Activated T-cell treated with anti-CD3 and anti-CD28 coated beads, Interleukin-2, amount 50 U/mL, for 48 hours (primary cell): ENCODE measurements around the gene FOXK1.

Experiments used
- DNase-seq, 2 experiments: peaks; one replicate each; pipeline ENCODE4 v3.0.0-alpha.2; 2020

FOXK1 gene

DNA sequence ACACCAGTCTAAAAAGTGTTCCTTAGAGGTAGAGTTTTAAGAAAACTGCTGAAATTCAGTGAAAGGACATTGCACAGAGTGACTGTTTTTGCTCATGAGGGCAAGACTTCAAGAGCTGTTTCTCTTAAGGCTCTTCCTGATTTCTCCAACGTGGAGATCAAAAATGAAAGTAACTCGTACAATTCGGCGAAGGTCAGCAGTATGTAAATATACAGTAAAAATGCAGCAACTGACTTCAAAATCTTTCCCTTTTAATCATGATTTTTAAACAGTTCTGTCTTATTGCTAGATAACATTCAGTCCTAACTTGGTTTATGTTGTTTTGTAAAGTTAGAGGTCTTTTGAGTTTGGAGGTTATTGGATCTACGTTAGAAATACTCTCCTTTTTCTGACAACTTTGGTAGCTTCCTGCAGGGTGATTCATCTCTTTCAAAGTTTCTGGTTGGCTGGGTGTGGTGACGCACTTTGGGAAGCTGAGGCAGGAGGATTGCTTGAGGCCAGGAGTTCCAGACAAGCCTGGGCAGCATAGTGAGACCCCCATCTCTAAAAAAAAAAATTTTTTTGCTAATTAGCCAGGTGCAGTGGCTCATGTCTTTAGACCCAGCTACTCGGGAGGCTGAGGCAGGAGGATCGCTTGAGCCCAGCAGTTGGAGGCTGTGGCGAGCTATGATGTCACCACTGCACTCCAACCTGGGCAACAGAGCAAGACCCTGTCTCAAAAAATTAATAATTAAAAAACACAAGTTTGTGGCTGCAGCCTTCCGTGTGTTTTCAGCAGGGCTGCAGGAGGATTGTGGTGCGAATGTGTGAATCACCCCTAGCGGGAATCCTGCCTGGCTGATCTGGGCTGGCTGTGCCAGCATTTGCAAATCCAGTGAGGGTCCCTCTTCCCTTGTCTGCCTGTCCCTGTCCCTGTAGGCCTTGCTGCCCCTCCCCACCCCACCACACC lies 64.2 kb downstream of the FOXK1 start:
- DNase-seq = peak; percentile 30 to 44

DNA sequence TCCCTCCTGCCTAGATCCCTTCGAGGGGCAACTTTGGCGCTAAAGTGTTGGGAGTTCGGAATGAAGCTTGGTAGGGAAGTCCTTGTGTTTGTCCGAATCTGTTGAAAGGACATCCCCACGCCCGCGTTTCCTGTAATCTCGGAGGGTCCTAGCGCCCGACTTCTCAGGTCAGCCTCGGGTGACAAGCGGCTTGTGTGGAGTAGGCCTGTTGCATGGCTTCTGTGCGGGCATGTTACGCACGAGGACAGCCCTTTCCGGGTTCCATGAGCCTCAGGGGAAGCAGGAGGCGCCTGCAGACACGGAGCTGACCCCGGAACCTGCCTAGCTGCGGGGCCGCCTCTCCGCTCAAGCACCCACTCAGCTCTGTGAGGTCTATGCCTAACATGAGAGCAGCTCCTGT lies 64.9 kb downstream of the FOXK1 start:
- DNase-seq = no peak

DNA sequence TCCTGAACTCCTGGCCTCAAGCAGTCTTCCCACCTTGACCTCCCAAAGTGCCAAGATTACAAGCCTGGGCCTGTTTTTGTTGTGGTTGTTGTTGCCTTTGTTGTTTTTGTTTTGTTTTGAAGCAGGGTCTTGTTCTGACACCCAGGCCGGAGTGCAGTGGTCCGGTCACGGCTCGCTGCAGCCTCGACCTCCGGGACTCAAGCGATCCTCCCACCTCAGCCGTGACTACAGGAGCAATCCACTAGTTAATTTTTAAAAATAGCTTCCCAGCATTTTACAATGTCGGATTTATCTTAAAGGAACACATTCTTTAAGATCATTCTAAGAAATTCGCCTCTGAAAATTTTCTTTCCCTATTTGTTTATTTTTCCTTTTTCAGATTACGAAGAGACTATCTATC lies 65.7 kb downstream of the FOXK1 start:
- DNase-seq = no peak

DNA sequence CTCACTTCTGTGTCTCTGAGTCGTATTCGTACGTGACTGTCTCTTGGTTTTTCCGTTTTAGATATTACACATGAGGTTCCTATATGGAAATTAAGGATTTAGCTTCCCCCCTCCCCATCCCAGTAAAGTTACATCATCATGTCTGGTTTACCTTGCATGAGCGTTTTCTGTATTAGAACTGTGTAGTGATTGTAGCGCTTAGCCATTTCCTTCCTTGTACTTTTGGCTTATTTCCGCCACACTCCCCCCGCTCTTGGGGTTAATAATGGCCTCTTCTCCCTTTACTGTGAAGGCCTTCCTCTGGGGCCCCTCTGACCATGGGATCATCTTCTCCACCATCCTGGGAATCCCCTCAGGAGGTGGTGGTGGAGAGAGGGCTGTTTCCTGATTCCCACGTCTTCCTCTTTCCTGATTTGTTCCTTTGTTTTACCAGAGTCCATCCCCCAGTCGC lies 66.2 kb downstream of the FOXK1 start:
- DNase-seq = no peak

DNA sequence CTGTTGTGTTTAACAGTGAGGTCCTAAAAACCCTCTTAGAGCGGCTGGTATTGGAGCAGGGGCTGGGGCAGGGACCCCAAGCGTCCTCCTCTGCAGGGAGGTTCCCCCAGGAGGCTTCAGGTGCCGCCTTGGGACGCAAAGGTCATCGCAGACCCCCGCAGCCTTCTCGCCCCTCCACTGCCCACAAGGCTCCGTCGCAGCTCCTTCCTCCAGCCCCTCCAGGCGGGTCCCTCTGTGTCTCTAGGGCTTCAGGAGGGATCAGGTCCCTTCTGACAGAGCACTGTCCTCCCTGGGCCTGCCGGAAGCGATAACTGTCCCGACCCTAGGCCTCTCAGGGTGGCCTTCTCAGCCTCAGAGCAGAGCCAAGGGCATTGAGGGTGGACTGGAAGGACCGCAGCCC lies 67.3 kb downstream of the FOXK1 start:
- no peak for DNase-seq

DNA sequence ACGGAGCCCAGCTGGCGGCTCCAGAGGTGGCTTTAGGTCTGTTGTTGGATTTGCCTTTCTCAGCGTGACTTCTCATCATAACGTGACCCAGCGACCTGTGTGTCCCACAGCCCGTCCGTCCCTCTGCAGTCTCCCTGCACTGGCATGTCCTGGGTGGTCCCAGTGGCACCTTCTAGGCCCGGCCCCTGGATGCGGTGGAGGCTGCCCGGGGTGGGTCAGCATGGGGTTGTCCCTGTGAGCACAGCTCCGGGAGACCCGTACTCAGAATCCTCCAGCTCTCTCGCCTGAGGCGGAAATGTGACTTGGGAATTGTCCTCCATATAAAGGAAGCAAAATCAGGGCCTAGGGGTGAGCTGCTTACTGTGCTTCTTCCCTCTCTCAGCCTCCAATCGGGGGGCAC lies 67.7 kb downstream of the FOXK1 start:
- no peak for DNase-seq

DNA sequence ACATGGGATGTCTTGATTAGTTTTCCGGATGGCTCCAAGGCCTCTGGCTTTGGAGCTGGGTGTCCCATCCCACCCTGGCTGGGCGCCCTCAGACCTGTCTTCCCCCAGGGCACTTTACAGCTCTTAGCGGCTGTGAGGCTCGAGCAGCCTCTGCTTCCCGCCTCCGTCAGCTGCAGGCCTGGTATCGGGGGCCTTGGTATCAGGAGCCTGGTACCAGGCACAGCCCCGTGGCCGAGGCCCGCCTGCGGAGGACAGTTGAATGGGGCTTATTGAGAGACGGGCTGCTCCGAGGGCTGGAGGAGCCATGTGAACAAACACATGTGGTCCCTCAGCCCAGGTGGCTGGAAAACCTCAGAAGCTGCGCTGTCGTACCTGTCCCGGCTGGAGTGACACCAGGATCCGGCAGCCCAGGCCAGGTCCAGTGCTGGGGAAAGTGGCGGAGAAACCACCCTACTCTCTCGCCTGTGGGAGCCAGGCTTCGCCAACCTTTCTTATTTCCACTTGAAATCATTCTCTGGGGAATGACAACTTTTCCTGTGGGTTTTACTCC lies 69.4 kb downstream of the FOXK1 start:
- no peak for DNase-seq

DNA sequence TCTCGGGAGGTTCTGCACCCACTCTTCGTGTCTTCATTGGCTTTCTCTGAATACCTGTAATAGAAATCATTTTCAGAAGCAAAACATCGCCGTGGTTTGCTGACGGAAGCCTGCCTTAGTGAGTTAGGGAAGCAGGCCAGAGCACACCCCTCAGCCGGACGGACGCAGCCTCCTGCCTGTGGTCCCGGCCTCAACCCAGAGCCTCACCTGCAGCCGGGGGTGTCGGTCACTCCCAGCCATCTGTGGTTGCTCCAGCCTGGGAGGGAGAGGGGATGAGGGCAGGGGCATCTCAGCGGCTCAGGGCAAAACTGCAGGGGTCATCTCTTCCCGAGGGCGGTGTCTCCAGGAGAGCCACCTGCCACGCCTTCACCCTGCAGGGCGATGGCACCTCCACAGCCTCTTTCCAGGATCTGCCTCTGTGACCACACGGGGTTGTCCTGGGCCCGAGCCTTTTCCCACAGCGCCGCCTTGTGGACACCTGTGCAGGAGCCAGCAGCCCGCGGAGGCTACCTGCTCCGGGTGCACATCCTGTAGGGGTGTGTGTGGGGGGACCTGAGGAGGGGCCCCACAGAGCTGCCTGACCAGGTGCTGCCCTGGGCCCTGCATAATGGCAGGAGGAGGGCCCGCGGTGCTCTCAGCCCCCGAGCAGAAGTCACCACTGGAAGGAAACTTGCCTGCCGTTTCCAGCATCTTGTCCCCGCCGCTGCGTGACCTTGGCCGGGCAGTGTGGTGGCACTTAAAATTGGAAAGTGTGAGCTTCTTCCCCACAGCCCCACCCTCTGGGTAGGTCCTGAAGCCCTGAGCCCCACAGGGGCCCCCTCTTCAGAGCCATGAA lies 71.7 kb downstream of the FOXK1 start:
- DNase-seq = peak; percentile 89 to 90

DNA sequence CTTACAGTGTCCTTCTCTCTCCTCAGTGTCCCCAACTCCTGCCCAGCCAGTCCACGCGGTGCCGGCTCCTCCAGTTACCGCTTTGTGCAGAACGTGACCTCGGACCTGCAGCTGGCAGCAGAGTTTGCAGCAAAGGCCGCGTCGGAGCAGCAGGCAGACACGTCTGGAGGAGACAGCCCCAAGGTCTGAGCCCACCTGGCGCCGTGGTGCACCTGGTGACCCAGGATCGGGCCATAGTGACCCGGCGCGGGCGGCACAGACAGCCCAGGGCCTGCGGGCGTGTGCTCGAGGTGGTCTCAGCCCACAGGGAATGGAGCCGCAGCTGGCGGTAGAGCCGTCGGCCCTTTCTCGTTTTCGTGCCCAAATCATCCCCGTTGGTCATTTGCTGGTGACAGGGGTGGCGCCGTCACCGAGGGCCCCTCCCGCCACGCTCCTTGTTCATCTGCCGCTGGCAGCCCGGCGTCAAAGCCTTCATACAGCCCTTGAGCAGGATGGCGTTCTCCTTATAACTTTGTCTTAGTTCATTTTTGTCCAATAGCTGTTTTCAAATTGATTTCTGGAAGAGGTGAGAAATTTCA lies 72.4 kb downstream of the FOXK1 start:
- no peak for DNase-seq

DNA sequence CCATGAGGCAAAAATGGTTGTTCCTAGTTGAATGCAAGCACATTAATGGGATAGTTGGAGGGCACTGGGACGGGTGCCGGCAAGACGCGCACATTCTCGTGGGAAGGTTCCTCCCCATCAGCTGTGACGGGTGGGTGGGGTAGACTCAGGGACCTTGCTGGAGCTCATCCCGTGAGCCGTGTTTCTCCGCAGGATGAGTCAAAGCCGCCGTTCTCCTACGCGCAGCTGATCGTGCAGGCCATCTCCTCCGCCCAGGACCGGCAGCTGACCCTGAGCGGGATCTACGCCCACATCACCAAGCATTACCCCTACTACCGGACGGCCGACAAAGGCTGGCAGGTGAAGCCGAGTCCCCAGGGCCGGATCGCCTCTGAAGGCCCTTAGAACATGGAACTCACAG lies 73.0 kb downstream of the FOXK1 start:
- no peak for DNase-seq

DNA sequence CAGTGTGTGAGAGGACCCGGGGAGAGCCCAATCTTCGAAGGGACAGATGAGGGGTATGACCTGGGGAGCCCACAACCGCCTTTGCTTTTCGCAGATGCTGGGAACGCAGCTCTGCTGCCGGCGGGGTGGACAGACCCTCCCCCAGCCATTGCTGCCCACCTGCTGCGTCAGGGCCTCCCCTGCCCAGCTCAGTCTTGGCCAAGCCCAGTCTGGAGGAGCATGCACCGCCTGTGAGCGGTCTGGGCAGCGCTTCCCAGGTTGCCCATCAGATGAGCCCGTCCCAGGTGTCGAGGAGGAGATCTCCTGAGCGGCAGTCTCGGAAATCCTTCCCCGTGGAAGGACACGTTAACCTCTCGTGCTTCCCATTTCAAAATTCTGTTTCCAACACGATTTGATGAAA lies 76.0 kb downstream of the FOXK1 start:
- no peak for DNase-seq

DNA sequence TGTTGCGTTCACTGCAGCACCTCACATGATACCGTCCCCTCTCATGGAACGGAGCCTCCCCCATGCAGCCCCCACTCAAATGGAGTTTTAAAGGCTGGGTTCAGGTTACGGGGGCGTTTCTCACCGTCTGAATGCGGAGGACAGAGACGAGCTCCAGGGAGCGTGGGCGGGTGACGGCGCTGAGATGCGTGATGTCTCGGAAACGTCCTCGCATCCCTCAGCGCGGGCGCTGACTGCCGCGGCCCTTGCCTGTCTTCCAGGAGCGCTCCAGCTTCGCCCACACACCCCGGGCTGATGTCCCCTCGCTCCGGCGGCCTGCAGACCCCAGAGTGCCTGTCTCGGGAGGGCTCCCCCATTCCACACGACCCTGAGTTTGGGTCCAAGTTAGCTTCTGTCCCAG lies 76.7 kb downstream of the FOXK1 start:
- DNase-seq = no peak

DNA sequence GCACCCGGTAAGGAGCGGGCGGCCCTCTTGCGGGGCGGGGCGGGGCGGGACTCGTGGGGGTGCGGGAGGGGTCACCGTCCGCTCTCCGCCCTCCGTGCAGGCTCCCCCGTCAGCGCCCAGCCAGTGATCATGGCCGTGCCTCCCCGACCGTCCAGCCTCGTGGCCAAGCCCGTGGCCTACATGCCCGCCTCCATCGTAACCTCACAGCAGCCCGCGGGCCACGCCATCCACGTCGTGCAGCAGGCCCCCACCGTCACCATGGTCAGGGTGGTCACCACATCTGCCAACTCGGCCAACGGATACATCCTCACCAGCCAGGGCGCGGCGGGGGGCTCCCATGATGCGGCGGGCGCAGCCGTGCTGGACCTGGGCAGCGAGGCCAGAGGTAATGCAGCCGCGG lies 77.1 kb downstream of the FOXK1 start:
- no peak for DNase-seq

DNA sequence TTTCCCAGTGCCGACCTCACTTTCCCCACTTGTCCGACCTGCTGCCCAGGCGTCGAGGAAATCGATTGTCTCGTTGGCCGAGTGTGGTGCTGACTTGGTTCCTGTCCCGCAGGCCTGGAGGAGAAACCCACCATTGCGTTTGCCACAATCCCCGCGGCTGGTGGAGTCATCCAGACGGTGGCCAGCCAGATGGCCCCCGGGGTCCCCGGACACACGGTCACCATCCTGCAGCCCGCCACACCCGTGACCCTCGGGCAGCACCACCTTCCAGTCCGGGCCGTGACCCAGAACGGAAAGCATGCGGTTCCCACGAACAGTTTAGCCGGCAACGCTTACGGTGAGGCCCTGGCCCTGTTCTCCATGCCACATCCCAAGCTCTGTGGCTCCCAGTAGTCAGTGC lies 78.9 kb downstream of the FOXK1 start:
- no peak for DNase-seq

DNA sequence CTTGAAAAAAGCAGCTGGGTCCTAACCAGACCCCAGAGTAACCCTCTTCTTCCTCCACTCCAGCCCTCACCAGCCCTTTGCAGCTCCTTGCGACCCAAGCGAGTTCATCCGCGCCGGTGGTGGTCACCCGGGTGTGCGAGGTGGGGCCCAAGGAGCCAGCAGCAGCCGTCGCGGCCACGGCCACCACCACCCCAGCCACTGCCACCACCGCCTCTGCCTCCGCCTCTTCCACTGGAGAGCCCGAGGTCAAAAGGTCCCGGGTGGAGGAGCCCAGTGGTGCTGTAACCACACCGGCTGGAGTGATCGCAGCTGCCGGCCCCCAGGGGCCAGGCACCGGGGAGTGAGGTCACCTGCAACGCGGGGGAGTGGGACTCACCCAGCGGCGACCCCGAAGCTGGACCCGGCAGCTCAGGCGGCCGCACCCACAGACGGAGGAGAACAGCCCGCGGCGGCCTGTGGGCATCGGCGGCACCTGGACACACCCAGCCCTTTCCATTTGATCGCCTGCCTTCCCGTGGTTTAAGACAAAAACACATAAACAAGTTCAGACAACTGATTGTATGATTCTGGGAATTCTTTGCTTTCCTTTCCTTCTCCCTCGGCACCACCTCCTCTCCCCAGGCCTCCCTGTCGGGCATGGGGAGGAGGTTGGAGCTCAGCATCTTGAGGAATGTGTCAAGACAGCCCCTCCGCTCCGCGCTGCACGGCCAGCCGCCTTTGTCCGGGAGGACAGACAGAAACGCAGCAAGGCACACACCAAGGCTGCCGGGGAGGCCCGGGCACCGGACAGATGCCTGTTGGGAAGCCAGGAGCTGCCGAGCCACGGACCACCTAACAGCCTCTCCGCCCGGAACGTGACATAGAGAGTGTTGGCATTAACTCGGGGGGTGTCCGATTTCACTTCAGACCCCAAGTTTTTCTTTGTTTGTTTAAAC lies 80.3 kb downstream of the FOXK1 start:
- no peak for DNase-seq

DNA sequence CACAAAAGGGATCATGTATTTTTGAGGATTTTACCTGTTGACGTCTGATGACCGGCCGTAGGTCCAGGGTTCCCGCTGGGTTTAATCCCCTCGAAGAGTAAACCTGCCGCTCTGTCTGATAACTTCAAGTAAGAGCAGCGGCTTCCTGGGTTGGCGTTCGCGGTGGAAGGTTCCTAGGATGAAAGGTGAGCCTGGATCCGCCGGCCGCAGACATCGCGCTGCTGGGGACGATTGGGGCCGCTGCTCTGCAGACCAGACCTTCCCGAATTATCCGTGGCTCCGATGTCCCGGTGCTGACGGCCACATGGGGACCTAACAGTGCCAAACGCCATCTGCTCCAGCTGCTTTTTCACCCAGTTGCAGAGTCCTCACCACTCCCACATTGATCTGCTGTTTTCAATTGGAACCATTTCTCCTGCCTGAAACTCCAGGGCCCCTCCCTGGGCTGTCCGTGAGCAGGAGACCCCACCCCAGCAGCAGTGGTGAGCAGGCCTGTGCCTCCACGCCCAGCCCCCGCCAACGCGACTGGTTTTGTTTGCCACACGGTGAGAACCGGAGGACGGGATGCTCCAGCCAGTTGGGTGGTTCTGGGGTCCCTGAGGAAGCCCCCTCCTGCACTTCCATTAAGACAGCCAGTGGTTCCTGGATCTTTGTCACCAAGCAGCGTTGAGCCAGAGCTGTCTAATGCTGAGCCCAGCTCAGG lies 81.1 kb downstream of the FOXK1 start:
- DNase-seq = no peak

DNA sequence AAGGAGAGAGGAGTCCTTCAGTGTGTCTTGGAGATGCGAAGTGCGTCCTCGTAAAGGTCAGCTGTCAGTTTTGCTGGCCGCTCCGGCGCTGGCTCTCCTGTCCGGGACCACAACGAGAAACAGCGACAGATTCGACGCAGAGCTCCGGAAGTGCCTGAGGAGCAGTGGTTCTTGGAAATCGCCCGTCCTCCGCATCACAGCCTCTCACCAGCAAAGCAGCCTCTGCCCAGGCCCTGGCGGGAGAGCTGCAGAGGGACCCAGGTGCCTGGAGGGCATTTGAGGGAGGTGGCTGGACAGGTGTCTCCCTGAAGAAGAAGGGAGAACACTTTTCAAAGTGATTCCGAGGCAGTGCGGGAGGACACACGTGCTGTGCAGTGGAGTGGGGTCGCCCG lies 81.7 kb downstream of the FOXK1 start:
- no peak for DNase-seq

DNA sequence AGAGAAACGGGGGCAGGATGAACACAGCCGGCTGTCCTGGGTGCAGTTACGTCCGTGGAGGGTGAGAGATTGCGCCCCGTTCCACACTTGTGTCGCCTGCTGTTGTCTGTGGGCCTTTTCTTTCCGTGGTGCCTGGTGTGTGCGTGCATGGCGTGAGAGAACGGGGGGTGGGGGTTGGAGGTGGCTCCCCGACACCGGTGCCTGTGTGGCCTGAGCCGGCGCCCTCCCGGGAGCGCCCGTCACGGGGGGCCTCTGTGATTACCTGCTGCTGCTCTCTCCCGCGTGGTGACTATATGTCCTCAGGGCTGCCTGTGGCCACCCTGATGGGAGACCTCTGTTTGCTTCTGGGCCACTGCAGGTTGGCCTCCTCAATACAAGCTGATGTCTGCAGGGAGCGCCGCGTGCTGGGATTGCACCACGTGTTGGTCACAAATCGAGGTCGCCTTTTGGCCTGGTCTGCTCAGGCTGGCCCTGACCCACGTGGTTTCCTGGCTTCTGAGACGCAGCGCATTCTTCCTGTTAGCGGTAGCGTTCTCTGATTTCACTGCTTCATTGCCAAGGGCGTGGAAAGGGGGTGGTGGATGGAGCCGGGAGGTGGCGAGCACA lies 82.4 kb downstream of the FOXK1 start:
- DNase-seq = no peak

DNA sequence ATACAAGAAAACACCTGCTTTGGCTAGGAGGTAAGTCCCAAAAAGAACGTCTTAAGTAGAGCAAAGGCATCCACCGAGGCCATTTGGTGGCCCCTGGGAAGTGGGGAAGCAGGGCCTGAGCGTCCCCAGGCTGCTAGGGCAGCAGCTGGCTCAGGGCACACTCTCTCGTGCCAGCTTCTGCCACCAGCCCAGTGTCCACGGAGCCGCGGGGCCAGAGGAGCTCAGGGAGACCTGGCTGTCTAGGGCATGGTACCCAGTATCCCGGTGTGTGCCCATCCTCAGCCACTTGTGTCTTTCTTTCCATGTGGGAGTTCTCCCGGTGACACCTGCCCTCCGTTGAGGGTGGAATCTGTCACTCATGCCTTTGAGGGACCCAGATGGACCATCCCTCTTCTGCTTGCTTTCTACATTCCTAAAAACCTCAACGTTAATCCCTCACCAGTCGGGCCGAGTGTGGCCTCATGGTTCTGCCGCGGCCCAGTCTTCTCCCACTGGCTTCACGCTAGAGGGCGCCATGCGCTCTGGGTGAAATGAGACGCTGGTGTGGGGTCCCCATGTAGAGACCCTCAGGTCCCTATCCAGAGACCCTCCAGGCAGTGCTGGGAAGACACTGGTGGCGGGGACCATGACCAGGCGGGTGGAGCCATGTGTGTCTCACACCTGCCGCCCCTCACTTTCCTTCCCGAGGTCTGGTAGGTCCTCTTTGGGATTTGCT lies 83.8 kb downstream of the FOXK1 start:
- no peak for DNase-seq
